ENCODE measurements around the gene CSK. TPM values are rescaled to one million over a fixed set of nuclear protein-coding genes. Genes with fewer than 3 reads are reported as not detected.
"Not testable (repeated sequence)": the region's sequence is repeated elsewhere in the genome, so short reads cannot be mapped to it uniquely, and the experiment has no call there.

The CSK gene
- total and polyA plus RNA-seq, 4 donors, result 6.9 to 41.7 (median 24.1) TPM

DNA sequence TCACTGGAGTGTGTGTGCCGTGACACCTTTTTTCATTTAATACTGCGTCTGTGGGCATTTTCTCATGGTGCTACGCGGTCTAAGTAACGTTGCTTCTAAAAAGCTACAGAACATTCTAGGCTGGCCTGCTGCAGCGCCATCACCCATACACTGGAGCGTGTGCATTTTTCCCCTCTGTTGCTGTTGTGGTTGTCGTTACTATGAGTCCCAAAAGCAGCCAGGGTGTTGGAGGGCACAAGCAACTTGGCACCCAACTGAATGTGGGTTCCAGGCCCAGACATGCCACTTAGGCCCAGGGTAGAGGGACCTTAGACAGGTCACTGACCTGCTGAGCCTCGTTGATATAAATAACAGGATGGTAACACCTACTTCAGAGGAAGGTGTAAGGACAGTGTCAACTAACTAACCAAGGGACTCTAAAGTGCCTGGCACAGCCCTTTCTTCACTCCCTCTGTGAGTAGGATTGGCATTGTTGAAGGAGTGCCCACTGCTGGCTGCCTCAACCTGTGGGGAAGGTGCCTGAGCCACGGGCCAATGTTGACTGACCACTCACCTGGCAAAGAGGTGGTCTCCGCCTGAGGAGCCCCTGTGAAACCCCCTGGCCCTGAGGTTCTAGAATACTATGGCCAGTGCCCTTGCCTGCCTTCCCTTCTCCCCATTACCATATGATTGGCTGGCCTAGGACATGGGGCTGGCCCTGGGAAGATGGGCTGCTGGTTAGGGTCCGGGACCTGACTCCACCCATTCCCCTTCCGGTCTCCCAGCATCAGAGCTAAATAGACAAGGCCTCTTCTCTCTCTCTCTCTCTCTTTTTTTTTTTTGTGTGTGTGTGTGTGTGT lies 3.5 kb downstream of the CSK start:
- Histone ChIP-seq H3K9ac (ENCODE audit: low read depth in 1 of 2, low read length in 2 of 2) (peak overlapping the region in 1 of 2 donors; percentile 36), H3K27me3 (ENCODE audit: control insufficient read depth in 4 of 4, insufficient read depth in 4 of 4, low read length in 3 of 4) (no peaks in the 10 kb centered on the region), H3K4me3 (ENCODE audit: low read depth in 1 of 3, low read length in 3 of 3) (no peak overlapping the region), H3K9me3 (ENCODE audit: control insufficient read depth in 4 of 4, low read length in 3 of 4) (no peaks in the 10 kb centered on the region), H3K36me3 (ENCODE audit: control insufficient read depth in 4 of 4, insufficient read depth in 3 of 4, low read depth in 1 of 4, low read length in 3 of 4) (no peaks in the 10 kb centered on the region), H3K4me1 (ENCODE audit: control insufficient read depth in 4 of 4, insufficient read depth in 4 of 4, low read length in 3 of 4) (peaks cover 27 to 85% (median 69%) of the 10 kb centered on the region in 4 donors), H3K27ac (ENCODE audit: low read depth in 1 of 2, low read length in 2 of 2) (peak overlapping the region; percentile 51 to 62)
- 71% methylated on average over 13 of the region's 13 CpGs for WGBS
- DNase-seq (ENCODE audit: low spot score), result no peak
- TF ChIP-seq FOXA1 (IDR thresholded peaks at IDR 0.05) (no peak), REST (IDR thresholded peaks at IDR 0.05) (no peak), RXRA (IDR thresholded peaks at IDR 0.05) (no peak), HNF4G (IDR thresholded peaks at IDR 0.05) (no peak), SP1 (IDR thresholded peaks at IDR 0.05) (no peak), EGR1 (IDR thresholded peaks at IDR 0.05; ENCODE audit: low read depth in 2 of 2) (no peak), ATF3 (IDR thresholded peaks at IDR 0.05) (no peak), TAF1 (conservative IDR thresholded peaks at IDR 0.05) (no peak), HNF4A (conservative IDR thresholded peaks at IDR 0.05) (no peak), FOXA2 (IDR thresholded peaks at IDR 0.05) (no peak), ZBTB33 (IDR thresholded peaks at IDR 0.05) (no peak)
- TF ChIP-seq, protein P1, sequence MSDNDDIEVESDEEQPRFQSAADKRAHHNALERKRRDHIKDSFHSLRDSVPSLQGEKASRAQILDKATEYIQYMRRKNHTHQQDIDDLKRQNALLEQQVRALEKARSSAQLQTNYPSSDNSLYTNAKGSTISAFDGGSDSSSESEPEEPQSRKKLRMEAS (IDR thresholded peaks at IDR 0.05), result no peak

- Histone ChIP-seq H3K4me1 (ENCODE audit: control insufficient read depth in 4 of 4, insufficient read depth in 4 of 4, low read length in 3 of 4) (peaks cover 24 to 82% (median 63%) of the 10 kb centered on the region in 4 donors), H3K27ac (ENCODE audit: low read depth in 1 of 2, low read length in 2 of 2) (peak overlapping the region; percentile 9 to 49), H3K9ac (ENCODE audit: low read depth in 1 of 2, low read length in 2 of 2) (peak overlapping the region in 1 of 2 donors; percentile 18)
- H3K4me3 ChIP-seq (ENCODE audit: low read depth in 1 of 3, low read length in 3 of 3); H3K9me3 ChIP-seq (ENCODE audit: control insufficient read depth in 4 of 4, low read length in 3 of 4); H3K27me3 ChIP-seq (ENCODE audit: control insufficient read depth in 4 of 4, insufficient read depth in 4 of 4, low read length in 3 of 4); H3K36me3 ChIP-seq (ENCODE audit: control insufficient read depth in 4 of 4, insufficient read depth in 3 of 4, low read depth in 1 of 4, low read length in 3 of 4); DNase-seq (ENCODE audit: low spot score): not testable (repeated sequence)
- WGBS, result 82% methylated on average over 12 of the region's 12 CpGs
Observed at GRCh38 chr15:74786081-74786480, 4.2 kb downstream of the CSK start.
